Epithelial cell of proximal tubule (primary cell): Measurements from ENCODE around the gene KRTAP22-1. TPM values are rescaled to one million over a fixed set of nuclear protein-coding genes. Genes with fewer than 3 reads are reported as not detected.

Source experiments
- DNase-seq: peaks from one replicate; pipeline ENCODE4 v3.0.0-alpha.2; 2011; ENCODE audit warnings: low read depth
- H3K4me3 ChIP-seq: 2 replicates; pipeline ENCODE4 v1.5.1; 2011; ENCODE audit warnings: low read depth, mild to moderate bottlenecking, low read length
- CTCF ChIP-seq: conservative IDR thresholded peaks from 2 replicates; pipeline ENCODE4 v1.5.1; 2012; ENCODE audit warnings: low read depth, mild to moderate bottlenecking, low read length
- total RNA-seq: library from RNA; depleted of rRNA; stranded (reverse); fragments of >200 nt; gene quantifications from 2 replicates; pipeline ENCODE4 v1.2.3, GENCODE V29; 2015

Gene KRTAP22-1
- not detected in 2 replicates for total RNA-seq

GRCh38 chr21:30600787-30601186 is at the start of gene KRTAP22-1:
Gene KRTAP22-1 (plus strand): TSS chr21:30601087.
- H3K4me3 ChIP-seq = no peak within 1 kb of the TSS
- no peak for DNase-seq
- TF ChIP-seq CTCF = no peak

DNA sequence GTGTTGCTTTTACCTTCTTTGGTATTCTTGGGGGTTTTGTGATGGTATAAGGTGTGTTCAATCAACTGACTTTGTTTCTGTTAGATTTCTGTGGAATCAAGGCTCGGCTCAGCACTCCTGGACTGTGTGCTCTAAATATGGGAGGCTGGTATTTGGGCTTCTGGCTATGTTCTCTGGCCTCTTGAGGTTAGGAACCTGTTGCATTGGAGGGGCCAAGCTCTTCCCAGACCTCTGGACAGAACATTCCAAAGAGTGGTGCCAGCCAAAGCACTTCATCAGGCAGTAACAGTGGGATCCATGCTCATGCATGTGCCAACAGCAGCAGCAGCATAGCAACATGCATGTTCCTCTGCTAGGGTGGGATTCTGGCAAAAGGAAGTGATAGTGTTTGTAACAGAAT is 48.1 kb upstream of the KRTAP22-1 start:
- DNase-seq = no peak
- H3K4me3 ChIP-seq = no peak overlapping the region
- TF ChIP-seq CTCF = no peak

- H3K4me3 ChIP-seq = no peak overlapping the region
- no peak for TF ChIP-seq CTCF
- no peak for DNase-seq
Measured at GRCh38 chr21:30555095-30555494, 45.8 kb upstream of the KRTAP22-1 start.

- H3K4me3 ChIP-seq = no peak within 1 kb of the TSS
- TF ChIP-seq CTCF = no peak
- DNase-seq = no peak
Measured at GRCh38 chr21:30561264-30561895, 39.5 kb upstream of the KRTAP22-1 start, which contains the start of gene KRTAP19-7. Gene KRTAP19-7 (minus strand): TSS chr21:30561314. CDS start chr21:30561289, 25 bp downstream.

DNA sequence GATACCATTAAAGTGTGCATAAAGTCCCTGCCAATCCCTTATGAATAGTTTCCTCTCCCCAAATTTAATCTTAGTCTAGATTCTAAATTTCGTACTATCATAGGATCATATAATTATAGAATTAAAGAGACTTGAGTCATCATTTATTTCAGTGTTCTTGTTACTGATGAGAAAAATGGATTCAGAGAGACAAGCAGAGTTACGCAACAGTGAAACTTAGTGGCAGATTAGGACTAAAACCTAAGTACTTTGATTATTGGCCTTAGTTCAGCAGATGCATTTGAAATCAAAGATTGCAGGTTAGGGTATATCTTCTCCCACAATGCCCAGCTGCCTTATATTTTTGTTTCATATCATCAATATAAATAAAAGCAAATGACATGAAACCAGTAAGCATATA is 38.9 kb upstream of the KRTAP22-1 start:
- DNase-seq = no peak
- TF ChIP-seq CTCF = no peak
- H3K4me3 ChIP-seq = no peak overlapping the region

GRCh38 chr21:30563072-30563471 is 37.8 kb upstream of the KRTAP22-1 start:
- H3K4me3 ChIP-seq = no peak overlapping the region
- DNase-seq = no peak
- no peak for TF ChIP-seq CTCF

DNA sequence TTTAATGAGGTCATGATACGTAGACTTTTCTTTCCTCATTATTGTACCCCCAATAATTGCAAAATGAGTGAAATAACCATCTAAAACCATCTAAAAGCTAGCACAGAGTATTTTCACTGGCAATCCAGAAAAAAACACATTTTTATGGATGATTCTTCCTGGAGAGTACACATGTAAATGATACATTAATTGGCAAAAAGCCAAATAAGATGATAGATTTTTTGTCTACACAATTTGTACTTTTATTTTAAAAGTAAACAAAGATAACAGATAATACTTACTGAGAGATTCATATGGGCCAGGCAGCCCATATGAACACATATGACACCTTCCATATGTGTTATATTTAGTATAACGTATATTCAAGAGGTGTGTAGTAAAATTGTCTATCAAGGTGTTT is 37.3 kb upstream of the KRTAP22-1 start:
- no peak for TF ChIP-seq CTCF
- DNase-seq = no peak
- H3K4me3 ChIP-seq = no peak overlapping the region
